HL-60 (cell line): ENCODE measurements around the gene TENM4.

Source experiments
- DNase-seq, 2 experiments: peaks; one replicate each; pipeline ENCODE4 v3.0.0-alpha.2; 2010 to 2020; ENCODE audit warnings: low read depth in 1 of 2, low spot score in 1 of 2
- H3K27ac ChIP-seq: fragments of 250-450 bp; sonication (Bioruptor Pico); replicated peaks from 2 replicates; pipeline ENCODE4 v1.5.1; 2020; ENCODE audit warnings: mild to moderate bottlenecking, moderate library complexity
- H3K27me3 ChIP-seq: fragments of 250-450 bp; sonication (Bioruptor Pico); 2 replicates; pipeline ENCODE4 v1.5.1; 2021; ENCODE audit warnings: mild to moderate bottlenecking, moderate library complexity; ENCODE audit not compliant: insufficient read depth, poor library complexity, severe bottlenecking
- H3K4me3 ChIP-seq: replicated peaks from 2 replicates; pipeline ENCODE4 v1.5.1; 2011; ENCODE audit warnings: mild to moderate bottlenecking, control low read depth, low read length; ENCODE audit not compliant: insufficient read depth
- GABPA ChIP-seq: IDR thresholded peaks from 2 replicates; pipeline ENCODE4 v1.6.1; 2012; ENCODE audit warnings: low read depth
- POLR2AphosphoS5 ChIP-seq: IDR thresholded peaks from 2 replicates; pipeline ENCODE4 v1.6.1; 2012; ENCODE audit warnings: low read depth
- SPI1 ChIP-seq: IDR thresholded peaks from 2 replicates; pipeline ENCODE4 v1.6.1; 2012; ENCODE audit warnings: low read depth, mild to moderate bottlenecking, borderline replicate concordance
- TF ChIP-seq, protein P1 (sequence below): IDR thresholded peaks from one replicate; pipeline ENCODE4 v1.5.1; 2011; ENCODE audit warnings: low read length, control low read depth, inconsistent platforms; ENCODE audit not compliant: insufficient read depth
- TF ChIP-seq, protein P2 (sequence below): IDR thresholded peaks from 2 replicates; pipeline ENCODE4 v1.6.1; 2012; ENCODE audit warnings: low read depth; ENCODE audit not compliant: insufficient replicate concordance

TENM4 gene

DNA sequence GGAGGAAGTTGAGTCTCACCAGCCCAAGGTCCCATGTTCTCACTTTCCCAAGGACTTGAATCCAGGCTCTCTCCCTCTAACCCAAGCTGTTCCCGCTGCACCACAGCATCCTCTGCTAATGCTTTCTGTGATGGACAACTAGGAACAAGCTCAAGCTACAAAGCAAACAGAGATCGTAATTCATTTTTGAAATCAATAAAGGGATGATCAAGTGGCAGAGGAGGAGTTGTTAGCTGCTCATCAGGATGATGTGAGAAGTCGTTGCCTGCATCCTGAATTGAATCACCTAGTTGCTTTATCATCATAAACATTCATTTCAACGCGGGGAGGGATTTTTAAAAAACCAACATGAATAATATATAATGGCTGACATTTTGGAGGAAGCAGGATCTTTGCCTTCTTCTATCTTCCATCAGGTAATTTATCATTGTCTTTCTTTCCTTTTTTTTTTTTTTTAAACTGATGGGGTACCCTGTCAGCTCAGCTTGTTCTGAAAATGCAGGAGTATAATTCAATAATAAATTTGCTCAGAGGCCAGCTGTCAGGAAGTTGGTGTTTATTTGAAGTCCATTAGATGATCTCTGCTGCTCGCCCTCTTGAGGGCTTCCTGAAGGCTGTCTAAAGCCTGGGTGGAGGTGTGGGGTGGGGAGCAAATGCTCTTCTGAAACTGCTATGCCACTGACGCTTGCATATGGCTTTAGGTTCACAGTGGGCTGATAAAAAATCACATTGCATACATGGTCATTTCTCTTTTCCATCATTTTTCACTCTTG lies 691.7 kb downstream of the TENM4 start:
- no peak overlapping the region for H3K27ac ChIP-seq

DNA sequence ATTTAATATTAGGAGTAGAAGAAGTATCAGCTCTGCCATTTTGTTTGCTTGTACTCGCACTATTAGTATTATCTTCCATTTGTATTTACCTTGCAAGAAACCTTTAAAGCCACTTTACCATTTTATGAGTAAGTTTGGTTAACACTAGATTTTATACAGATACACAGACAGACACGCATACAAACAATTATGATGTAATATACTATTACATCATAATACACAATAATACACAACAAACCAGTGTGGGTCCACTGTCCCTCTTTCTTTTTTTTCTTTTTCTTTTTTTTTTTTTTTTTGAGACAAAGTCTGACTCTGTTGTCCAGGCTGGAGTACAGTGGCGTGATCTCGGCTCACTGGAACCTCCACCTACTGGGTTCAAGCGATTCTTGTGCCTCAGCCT lies 695.9 kb downstream of the TENM4 start:
- Histone ChIP-seq H3K27me3 (no peaks in the 10 kb centered on the region), H3K27ac (no peak overlapping the region), H3K4me3 (no peak overlapping the region)
- DNase-seq: no peak
- TF ChIP-seq GABPA: no peak
- TF ChIP-seq, protein P1, sequence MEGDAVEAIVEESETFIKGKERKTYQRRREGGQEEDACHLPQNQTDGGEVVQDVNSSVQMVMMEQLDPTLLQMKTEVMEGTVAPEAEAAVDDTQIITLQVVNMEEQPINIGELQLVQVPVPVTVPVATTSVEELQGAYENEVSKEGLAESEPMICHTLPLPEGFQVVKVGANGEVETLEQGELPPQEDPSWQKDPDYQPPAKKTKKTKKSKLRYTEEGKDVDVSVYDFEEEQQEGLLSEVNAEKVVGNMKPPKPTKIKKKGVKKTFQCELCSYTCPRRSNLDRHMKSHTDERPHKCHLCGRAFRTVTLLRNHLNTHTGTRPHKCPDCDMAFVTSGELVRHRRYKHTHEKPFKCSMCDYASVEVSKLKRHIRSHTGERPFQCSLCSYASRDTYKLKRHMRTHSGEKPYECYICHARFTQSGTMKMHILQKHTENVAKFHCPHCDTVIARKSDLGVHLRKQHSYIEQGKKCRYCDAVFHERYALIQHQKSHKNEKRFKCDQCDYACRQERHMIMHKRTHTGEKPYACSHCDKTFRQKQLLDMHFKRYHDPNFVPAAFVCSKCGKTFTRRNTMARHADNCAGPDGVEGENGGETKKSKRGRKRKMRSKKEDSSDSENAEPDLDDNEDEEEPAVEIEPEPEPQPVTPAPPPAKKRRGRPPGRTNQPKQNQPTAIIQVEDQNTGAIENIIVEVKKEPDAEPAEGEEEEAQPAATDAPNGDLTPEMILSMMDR: no peak
- no peak for TF ChIP-seq POLR2AphosphoS5
- TF ChIP-seq, protein P2, sequence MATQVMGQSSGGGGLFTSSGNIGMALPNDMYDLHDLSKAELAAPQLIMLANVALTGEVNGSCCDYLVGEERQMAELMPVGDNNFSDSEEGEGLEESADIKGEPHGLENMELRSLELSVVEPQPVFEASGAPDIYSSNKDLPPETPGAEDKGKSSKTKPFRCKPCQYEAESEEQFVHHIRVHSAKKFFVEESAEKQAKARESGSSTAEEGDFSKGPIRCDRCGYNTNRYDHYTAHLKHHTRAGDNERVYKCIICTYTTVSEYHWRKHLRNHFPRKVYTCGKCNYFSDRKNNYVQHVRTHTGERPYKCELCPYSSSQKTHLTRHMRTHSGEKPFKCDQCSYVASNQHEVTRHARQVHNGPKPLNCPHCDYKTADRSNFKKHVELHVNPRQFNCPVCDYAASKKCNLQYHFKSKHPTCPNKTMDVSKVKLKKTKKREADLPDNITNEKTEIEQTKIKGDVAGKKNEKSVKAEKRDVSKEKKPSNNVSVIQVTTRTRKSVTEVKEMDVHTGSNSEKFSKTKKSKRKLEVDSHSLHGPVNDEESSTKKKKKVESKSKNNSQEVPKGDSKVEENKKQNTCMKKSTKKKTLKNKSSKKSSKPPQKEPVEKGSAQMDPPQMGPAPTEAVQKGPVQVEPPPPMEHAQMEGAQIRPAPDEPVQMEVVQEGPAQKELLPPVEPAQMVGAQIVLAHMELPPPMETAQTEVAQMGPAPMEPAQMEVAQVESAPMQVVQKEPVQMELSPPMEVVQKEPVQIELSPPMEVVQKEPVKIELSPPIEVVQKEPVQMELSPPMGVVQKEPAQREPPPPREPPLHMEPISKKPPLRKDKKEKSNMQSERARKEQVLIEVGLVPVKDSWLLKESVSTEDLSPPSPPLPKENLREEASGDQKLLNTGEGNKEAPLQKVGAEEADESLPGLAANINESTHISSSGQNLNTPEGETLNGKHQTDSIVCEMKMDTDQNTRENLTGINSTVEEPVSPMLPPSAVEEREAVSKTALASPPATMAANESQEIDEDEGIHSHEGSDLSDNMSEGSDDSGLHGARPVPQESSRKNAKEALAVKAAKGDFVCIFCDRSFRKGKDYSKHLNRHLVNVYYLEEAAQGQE: no peak
- no peak for TF ChIP-seq SPI1

More for the DNA sequence above, 691.7 kb downstream of the TENM4 start:
- Histone ChIP-seq H3K27me3 (no peaks in the 10 kb centered on the region), H3K4me3 (no peak overlapping the region)
- no peak for DNase-seq
- no peak for TF ChIP-seq POLR2AphosphoS5
- no peak for TF ChIP-seq GABPA
- TF ChIP-seq, protein P2: no peak

DNA sequence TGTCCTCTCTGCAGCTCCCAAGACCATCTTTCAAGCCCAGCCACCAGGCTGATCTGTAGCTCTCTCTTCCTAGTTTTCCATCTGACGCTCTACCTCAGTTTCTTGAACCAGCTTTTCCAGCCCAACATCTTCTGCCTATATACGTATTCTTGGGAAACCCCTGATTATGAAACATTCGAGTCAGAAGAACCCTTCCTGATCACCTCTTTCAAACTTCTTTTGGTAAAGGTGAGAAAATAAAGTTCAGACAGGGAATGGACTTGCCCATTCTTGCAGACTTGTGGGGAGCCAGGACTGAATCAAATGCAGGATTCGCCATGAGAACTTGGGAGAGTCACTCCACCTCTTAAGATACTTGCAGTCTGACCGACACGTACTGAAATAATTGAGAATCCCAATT lies 696.6 kb downstream of the TENM4 start:
- H3K27me3 ChIP-seq: no peaks in the 10 kb centered on the region
- TF ChIP-seq GABPA (no peak), POLR2AphosphoS5 (no peak), SPI1 (no peak)
- TF ChIP-seq, protein P1: no peak
- TF ChIP-seq, protein P2: no peak
- no peak overlapping the region for H3K27ac ChIP-seq
- no peak for DNase-seq
- H3K4me3 ChIP-seq: no peak overlapping the region
